NCI-H1417 treated with DMSO at 0.1 percent for 48 hours (cell line): ENCODE data around the gene SMTNL1.

Experiments
- DNase-seq: peaks from one replicate; lab custom pipeline; 2025; lab: John Stamatoyannopoulos, UW

Gene SMTNL1

GRCh38 chr11:57544566-57544965 is 7.2 kb downstream of the SMTNL1 start:
- no peak for DNase-seq

- no peak for DNase-seq
Measured at GRCh38 chr11:57545883-57546282, 8.5 kb downstream of the SMTNL1 start.

GRCh38 chr11:57546451-57546850 is 9.1 kb downstream of the SMTNL1 start:
- DNase-seq, result no peak

- no peak for DNase-seq
Measured at GRCh38 chr11:57546869-57547475, 9.6 kb downstream of the SMTNL1 start.

- no peak for DNase-seq
Measured at GRCh38 chr11:57547854-57548377, 10.5 kb downstream of the SMTNL1 start.

- DNase-seq, result no peak
Measured at GRCh38 chr11:57549983-57550382, 12.6 kb downstream of the SMTNL1 start.

GRCh38 chr11:57551941-57552340 is 14.5 kb downstream of the SMTNL1 start:
- no peak for DNase-seq

- DNase-seq, result no peak
Measured at GRCh38 chr11:57552479-57552878, 15.1 kb downstream of the SMTNL1 start.

- DNase-seq, result no peak
Measured at GRCh38 chr11:57555393-57555792, 18.0 kb downstream of the SMTNL1 start.

- no peak for DNase-seq
Measured at GRCh38 chr11:57556041-57556440, 18.6 kb downstream of the SMTNL1 start.

- DNase-seq, result no peak
Measured at GRCh38 chr11:57560146-57560545, 22.8 kb downstream of the SMTNL1 start.

- DNase-seq, result no peak
Measured at GRCh38 chr11:57562596-57562995, 25.2 kb downstream of the SMTNL1 start.

GRCh38 chr11:57566005-57566904 is 28.9 kb downstream of the SMTNL1 start:
- no peak for DNase-seq

GRCh38 chr11:57566905-57567514 is 29.6 kb downstream of the SMTNL1 start:
- no peak for DNase-seq

- DNase-seq, result no peak
Measured at GRCh38 chr11:57567515-57568329, 30.3 kb downstream of the SMTNL1 start, which contains the start of gene UBE2L6. UBE2L6 (minus strand) TSS chr11:57567672; CDS start chr11:57567611, 61 bp downstream.

- peak; percentile 16 for DNase-seq
Measured at GRCh38 chr11:57568330-57568766, 31.0 kb downstream of the SMTNL1 start.

GRCh38 chr11:57571606-57572005 is 34.2 kb downstream of the SMTNL1 start:
- no peak for DNase-seq

- DNase-seq, result no peak
Measured at GRCh38 chr11:57574061-57574460, 36.7 kb downstream of the SMTNL1 start.

- DNase-seq, result no peak
Measured at GRCh38 chr11:57584341-57584740, 46.9 kb downstream of the SMTNL1 start.

GRCh38 chr11:57585301-57585700 is 47.9 kb downstream of the SMTNL1 start:
- no peak for DNase-seq

- no peak for DNase-seq
Measured at GRCh38 chr11:57586711-57587245, 49.4 kb downstream of the SMTNL1 start.
